LNCAP (cell line): Measurements from ENCODE around the gene CCM2.

Source experiments
- CTCF ChIP-seq: fragments of 450-650 bp; IDR thresholded peaks from 2 replicates; pipeline ENCODE4 v1.5.1; 2017; ENCODE audit warnings: mild to moderate bottlenecking

Gene CCM2

GRCh38 chr7:45118889-45119331 is 118.9 kb downstream of the CCM2 start:
- no peak for TF ChIP-seq CTCF

DNA sequence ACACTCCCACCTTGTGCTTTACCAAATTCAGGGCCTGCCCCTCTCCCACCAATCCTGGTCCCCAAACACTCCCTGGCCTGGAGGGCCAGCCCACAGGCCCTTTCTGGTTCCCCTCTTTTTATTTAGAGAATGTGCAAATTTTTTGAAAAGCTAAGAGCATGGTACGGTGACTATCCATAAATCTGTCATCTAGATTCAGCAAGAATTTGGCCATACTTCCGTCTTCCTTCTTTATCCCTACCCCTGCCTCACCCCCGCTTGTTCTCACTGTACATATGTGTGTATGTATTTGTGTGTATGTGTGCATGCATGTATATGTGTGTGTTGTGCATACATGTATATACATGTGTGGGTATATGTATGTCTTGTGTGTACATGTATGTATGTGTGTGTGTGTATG is 119.5 kb downstream of the CCM2 start:
- TF ChIP-seq CTCF: no peak

DNA sequence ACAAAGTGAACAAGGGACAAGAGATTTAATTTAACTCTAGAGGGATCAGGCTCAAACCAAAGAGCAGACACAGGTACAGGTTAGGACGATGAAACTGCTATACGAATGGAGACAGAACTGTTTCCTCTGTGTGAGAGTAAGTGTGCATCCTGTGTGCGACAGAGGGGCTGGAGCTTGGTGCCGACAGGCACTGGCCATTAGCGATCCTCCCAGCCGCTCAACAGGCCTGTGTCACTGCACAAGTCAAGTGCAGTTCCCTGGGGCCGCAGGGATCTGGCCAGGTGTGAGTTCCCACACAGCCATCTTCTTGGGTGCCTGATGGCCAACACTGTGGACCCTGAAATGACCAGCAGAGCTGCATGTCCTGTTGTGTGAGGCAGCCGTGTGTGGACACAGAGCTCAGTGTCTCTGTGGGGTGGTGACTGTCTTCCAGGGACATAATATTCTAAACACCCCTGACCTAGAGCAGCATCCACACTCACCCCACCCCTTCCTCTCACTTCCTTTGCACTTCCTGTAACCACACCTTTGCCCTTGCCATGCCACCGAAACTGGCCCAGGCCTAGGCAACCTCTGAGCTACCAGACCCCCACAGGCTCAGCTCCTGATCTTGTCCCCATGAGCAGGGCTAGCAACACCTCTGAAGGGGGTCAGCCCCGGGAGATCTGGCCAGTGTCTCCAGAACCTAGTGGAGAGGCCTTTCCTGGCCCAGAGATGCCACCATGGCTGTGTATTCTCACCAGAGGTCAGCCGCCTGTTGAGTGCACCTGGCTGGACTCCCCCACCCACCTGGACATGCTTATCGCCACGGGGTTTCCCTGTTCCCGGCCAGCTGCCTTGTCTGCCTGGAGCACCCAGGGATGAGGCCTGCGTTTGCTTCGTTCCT is 123.2 kb downstream of the CCM2 start:
- no peak for TF ChIP-seq CTCF

DNA sequence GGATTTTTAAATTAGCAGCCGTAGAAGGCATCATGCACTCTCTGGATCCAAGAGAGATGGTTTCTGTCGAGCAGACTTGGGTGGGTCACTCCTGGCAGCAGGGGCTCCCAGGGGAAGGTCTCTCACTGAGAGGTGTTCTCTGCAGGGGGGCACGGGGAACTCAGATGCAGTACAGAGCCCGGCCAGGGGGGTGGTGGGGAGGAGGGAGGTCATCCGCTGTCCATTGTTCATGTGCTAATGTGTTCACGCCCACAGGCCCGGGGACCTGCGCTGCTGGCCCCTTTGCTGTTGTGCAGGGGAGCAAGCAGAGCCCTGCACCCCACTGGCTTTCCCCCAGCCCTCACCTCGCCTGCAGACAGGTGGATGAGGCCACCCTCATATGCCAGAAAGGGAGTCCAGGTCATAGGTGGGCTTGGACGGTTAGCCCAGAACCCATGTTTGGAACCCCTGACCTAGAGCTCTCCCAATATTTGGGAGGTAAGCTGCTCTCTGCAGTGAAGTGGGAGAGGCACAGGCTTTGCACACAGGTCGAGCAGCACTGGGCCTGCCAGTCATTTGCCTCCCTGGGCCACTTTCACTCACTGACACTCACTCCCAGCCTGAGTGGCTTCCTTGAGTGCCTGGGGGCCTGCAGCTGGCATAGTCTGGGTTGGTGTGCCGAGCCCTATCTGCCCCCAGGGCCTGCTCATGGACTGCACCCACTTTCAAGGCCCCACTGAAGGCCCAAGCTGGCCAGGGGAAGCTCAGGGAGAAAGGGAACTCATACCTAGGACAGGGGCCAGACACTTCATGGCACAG is 124.1 kb downstream of the CCM2 start:
- TF ChIP-seq CTCF: no peak

DNA sequence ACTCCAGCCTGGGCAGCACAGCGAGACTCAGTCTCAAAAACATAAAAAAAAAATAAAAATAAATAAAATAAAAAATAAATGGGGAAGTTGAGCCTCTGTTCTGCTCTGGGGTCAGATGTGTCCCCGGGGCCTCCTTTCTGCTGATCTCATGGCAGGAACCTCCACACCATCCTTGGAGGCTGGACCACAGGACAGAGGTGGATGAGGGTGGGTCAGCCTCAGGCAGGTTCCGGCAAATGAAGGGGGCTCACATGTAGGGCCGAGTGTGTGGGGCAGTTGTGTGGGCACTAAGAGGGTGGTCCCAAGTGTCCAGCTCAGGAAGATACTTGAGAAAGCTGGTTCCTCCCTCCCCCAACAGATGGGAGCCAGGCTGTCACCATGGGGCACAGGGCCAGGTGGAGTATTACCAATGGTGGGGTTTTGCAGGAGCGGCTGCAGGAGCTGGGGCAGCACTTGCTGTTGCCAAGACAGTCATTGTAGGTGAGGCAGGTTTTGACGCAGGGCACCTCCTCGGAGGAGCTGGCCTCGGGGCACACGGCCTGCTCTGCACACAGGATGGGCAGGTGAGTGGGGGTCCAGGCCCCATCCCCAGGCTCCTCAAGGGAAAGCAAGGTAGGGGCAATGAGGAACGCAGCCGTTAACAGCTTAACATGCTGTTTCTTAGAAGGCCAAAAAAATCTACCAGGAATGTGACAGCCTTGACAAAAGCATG is 125.3 kb downstream of the CCM2 start:
- no peak for TF ChIP-seq CTCF
